Muscle layer of colon (tissue), 2 donors: Measurements from ENCODE around the gene GPX3.

Experiments used
- H3K27ac ChIP-seq: one replicate; pipeline ENCODE4 v1.7.0; 2013; ENCODE audit warnings: low read depth, mild to moderate bottlenecking, low read length, moderate library complexity
- H3K27me3 ChIP-seq, 2 donors: one replicate each; pipeline ENCODE4 v1.7.0; 2013; ENCODE audit warnings: low read length in 2 of 2, mild to moderate bottlenecking in 2 of 2; ENCODE audit not compliant: insufficient read depth in 2 of 2, control insufficient read depth in 1 of 2
- H3K36me3 ChIP-seq: one replicate; pipeline ENCODE4 v1.7.0; 2013; ENCODE audit warnings: mild to moderate bottlenecking, low read length; ENCODE audit not compliant: insufficient read depth
- H3K4me1 ChIP-seq: one replicate; pipeline ENCODE4 v1.7.0; 2013; ENCODE audit warnings: mild to moderate bottlenecking, low read length; ENCODE audit not compliant: insufficient read depth
- H3K4me3 ChIP-seq, 2 donors: one replicate each; pipeline ENCODE4 v1.7.0; 2013; ENCODE audit warnings: low read length in 2 of 2, low read depth in 1 of 2, mild to moderate bottlenecking in 1 of 2, moderate library complexity in 1 of 2
- H3K9ac ChIP-seq: one replicate; pipeline ENCODE4 v1.7.0; 2013; ENCODE audit warnings: low read length
- H3K9me3 ChIP-seq: one replicate; pipeline ENCODE4 v1.7.0; 2013; ENCODE audit warnings: mild to moderate bottlenecking, low read length
- donor health status: abdominal sarcoma.
- donor health status: Adenocarcinoma of cecum.

GPX3 gene

GRCh38 chr5:151073280-151073679 is 52.9 kb downstream of the GPX3 start:
- Histone ChIP-seq H3K36me3 (no peaks in the 10 kb centered on the region), H3K27ac (no peak overlapping the region), H3K27me3 (no peaks in the 10 kb centered on the region)

GRCh38 chr5:151074557-151074956 is 54.2 kb downstream of the GPX3 start:
- no peaks in the 10 kb centered on the region for H3K9me3 ChIP-seq
- no peak overlapping the region for H3K4me3 ChIP-seq
- H3K9ac ChIP-seq = no peak overlapping the region
- H3K27ac ChIP-seq = no peak overlapping the region
- H3K36me3 ChIP-seq = no peaks in the 10 kb centered on the region
- no peaks in the 10 kb centered on the region for H3K27me3 ChIP-seq
- H3K4me1 ChIP-seq = peaks cover 24% of the 10 kb centered on the region

More at GRCh38 chr5:151073280-151073679, 52.9 kb downstream of the GPX3 start:
- no peak overlapping the region for H3K4me3 ChIP-seq
- H3K9me3 ChIP-seq = no peaks in the 10 kb centered on the region
- no peak overlapping the region for H3K9ac ChIP-seq
- peaks cover 28% of the 10 kb centered on the region for H3K4me1 ChIP-seq

GRCh38 chr5:151075698-151076331 is 55.4 kb downstream of the GPX3 start:
- H3K9ac ChIP-seq = no peak overlapping the region

GRCh38 chr5:151076616-151077015 is 56.2 kb downstream of the GPX3 start:
- Histone ChIP-seq H3K27me3 (no peaks in the 10 kb centered on the region), H3K9me3 (no peaks in the 10 kb centered on the region), H3K27ac (no peak overlapping the region), H3K36me3 (no peaks in the 10 kb centered on the region), H3K9ac (no peak overlapping the region), H3K4me3 (no peak overlapping the region), H3K4me1 (peaks cover 13% of the 10 kb centered on the region)

More at GRCh38 chr5:151075698-151076331, 55.4 kb downstream of the GPX3 start:
- H3K36me3 ChIP-seq = no peaks in the 10 kb centered on the region
- H3K4me3 ChIP-seq = no peak overlapping the region
- H3K27me3 ChIP-seq = no peaks in the 10 kb centered on the region
- H3K27ac ChIP-seq = no peak overlapping the region
- no peaks in the 10 kb centered on the region for H3K9me3 ChIP-seq
- peaks cover 20% of the 10 kb centered on the region for H3K4me1 ChIP-seq

GRCh38 chr5:151077419-151077818 is 57.0 kb downstream of the GPX3 start:
- H3K4me1 ChIP-seq = peaks cover 21% of the 10 kb centered on the region
- H3K27me3 ChIP-seq = no peaks in the 10 kb centered on the region
- no peak overlapping the region for H3K9ac ChIP-seq
- H3K9me3 ChIP-seq = no peaks in the 10 kb centered on the region
- no peak overlapping the region for H3K4me3 ChIP-seq
- no peak overlapping the region for H3K27ac ChIP-seq
- H3K36me3 ChIP-seq = no peaks in the 10 kb centered on the region

GRCh38 chr5:151077967-151078366 is 57.6 kb downstream of the GPX3 start:
- no peaks in the 10 kb centered on the region for H3K27me3 ChIP-seq
- H3K27ac ChIP-seq = no peak overlapping the region
- peaks cover 24% of the 10 kb centered on the region for H3K4me1 ChIP-seq
- no peaks in the 10 kb centered on the region for H3K36me3 ChIP-seq
- no peak overlapping the region for H3K9ac ChIP-seq
- no peak overlapping the region for H3K4me3 ChIP-seq
- no peaks in the 10 kb centered on the region for H3K9me3 ChIP-seq
